ENCODE results near the gene ZNF407.

ZNF407 gene

GRCh38 chr18:75110311-75110710 lies 512.6 kb downstream of the ZNF407 start:
- DNase-seq = no peak

DNA sequence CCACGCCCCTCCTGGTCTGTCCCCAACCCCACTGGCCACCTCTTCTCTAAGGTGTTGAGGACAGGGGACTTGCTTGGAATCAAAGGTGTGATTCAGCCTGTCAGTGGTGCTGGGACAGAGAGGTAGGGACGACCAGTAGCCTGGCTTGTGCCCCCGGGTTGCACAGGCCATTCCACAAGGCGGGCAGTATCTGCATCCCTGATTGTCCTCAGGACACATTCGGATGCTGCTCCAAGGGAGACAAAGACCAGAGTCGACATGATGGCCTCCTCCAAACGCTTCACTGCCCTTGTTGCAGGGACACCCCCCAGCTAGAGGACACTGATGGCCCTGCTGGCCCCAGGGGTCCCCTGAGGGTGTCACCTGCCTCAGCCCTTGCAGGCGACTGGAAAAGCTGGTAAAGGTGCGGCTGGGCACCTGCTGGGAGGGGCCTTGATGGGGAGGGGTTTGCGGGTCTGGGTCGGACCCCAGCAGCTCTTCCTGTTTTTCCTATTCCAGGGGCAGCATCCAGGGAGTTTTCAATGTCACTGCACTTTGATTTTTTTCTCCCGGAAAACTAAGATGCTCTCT lies 513.3 kb downstream of the ZNF407 start:
- no peak for DNase-seq

DNA sequence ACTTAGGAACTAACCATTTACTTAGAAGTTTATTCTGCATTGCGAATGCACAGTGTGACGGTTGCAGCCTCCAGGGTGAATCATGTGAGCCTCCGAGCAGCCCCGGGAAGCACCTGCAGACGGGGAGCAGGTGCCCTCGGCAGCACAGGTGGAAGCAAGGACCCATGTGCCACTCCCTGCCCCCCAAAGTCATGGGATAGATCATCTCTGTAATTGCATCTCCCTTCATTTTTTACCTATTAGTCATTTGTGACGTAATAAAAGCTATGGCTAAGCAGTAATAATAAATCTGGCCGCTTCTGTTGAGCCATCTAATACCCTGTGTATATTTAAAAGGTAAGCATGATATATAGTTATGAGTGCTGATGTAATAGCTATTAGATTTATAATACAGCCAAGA lies 514.1 kb downstream of the ZNF407 start:
- no peak for DNase-seq

GRCh38 chr18:75112186-75113096 lies 514.8 kb downstream of the ZNF407 start:
- DNase-seq = no peak

DNA sequence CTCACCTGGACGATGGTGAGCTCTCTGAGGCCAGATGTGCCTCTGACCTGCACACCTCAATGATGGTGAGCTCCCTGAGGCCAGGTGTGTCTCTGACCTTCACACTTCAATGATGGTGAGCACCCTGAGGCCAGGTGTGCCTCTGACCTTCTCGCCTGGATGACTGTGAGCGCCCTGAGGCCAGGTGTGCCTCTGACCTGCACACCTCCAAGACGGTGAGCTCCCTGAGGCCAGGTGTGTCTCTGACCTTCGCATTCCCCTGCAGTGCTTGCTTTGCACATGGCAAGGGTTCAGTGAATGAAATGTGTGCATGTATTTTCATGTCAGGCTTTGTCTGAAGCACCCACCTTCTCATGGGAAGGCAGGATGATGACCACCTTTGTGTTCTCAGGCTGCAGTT lies 515.8 kb downstream of the ZNF407 start:
- no peak for DNase-seq

- no peak for DNase-seq
These were observed 516.6 kb downstream of the ZNF407 start for GRCh38 chr18:75114231-75114764.

All from activated naive CD4-positive, alpha-beta T cell treated with anti-CD3 and anti-CD28 coated beads, Interleukin-2, amount 50 U/mL, for 16 hours (primary cell).